HG02840 (cell line): Measurements from ENCODE around the gene FRMPD2.

Experiments used
- ATAC-seq: cut with Tn5 transposase; IDR thresholded peaks from one replicate; pipeline ENCODE4 v1.9.1; 2021; ENCODE audit warnings: mild to moderate bottlenecking, moderate library complexity, moderate number of reproducible peaks; ENCODE audit not compliant: unreplicated experiment, low FRiP score

FRMPD2 gene

GRCh38 chr10:48274636-48275035 is at the start of gene FRMPD2:
Gene FRMPD2, minus strand, starts transcription at chr10:48274696. Its CDS starts 129 bp downstream, at chr10:48274567.
- ATAC-seq: no peak

- no peak for ATAC-seq
Observed at GRCh38 chr10:48322017-48322416, 47.5 kb upstream of the FRMPD2 start.

- ATAC-seq: no peak
Observed at GRCh38 chr10:48317321-48317990, 43.0 kb upstream of the FRMPD2 start.

GRCh38 chr10:48316236-48316635 is 41.7 kb upstream of the FRMPD2 start:
- no peak for ATAC-seq

- ATAC-seq: no peak
Observed at GRCh38 chr10:48314107-48314506, 39.6 kb upstream of the FRMPD2 start.

- ATAC-seq: no peak
Observed at GRCh38 chr10:48309711-48310226, 35.3 kb upstream of the FRMPD2 start.

GRCh38 chr10:48307711-48308018 is 33.2 kb upstream of the FRMPD2 start:
- no peak for ATAC-seq

- ATAC-seq: peak; percentile 40
Observed at GRCh38 chr10:48306870-48307710, 32.6 kb upstream of the FRMPD2 start.

- peak; percentile 85 for ATAC-seq
Observed at GRCh38 chr10:48306265-48306869, 31.9 kb upstream of the FRMPD2 start, which contains the start of gene MAPK8. Gene MAPK8, plus strand, starts transcription at chr10:48306677. Its CDS starts 94,984 bp downstream, at chr10:48401661.

- no peak for ATAC-seq
Observed at GRCh38 chr10:48305905-48306264, 31.4 kb upstream of the FRMPD2 start.

GRCh38 chr10:48302515-48303476 is 28.3 kb upstream of the FRMPD2 start:
- ATAC-seq: no peak

- no peak for ATAC-seq
Observed at GRCh38 chr10:48300556-48300955, 26.1 kb upstream of the FRMPD2 start.

GRCh38 chr10:48299692-48300091 is 25.2 kb upstream of the FRMPD2 start:
- ATAC-seq: no peak

- no peak for ATAC-seq
Observed at GRCh38 chr10:48299066-48299465, 24.6 kb upstream of the FRMPD2 start.

- no peak for ATAC-seq
Observed at GRCh38 chr10:48296576-48297098, 22.1 kb upstream of the FRMPD2 start.

- ATAC-seq: no peak
Observed at GRCh38 chr10:48294431-48294830, 19.9 kb upstream of the FRMPD2 start.

GRCh38 chr10:48292616-48293015 is 18.1 kb upstream of the FRMPD2 start:
- no peak for ATAC-seq

GRCh38 chr10:48291190-48291589 is 16.7 kb upstream of the FRMPD2 start:
- ATAC-seq: no peak

- ATAC-seq: no peak
Observed at GRCh38 chr10:48290286-48290685, 15.8 kb upstream of the FRMPD2 start.
